ENCODE data around the gene TTC28. TPM values are rescaled to one million over a fixed set of nuclear protein-coding genes. Genes with fewer than 3 reads are reported as not detected.

The TTC28 gene
- total and polyA plus RNA-seq, 2 donors (not counting 1 experiment from before 2014, with no cell fraction given): 8.2 to 31.4 TPM

DNA sequence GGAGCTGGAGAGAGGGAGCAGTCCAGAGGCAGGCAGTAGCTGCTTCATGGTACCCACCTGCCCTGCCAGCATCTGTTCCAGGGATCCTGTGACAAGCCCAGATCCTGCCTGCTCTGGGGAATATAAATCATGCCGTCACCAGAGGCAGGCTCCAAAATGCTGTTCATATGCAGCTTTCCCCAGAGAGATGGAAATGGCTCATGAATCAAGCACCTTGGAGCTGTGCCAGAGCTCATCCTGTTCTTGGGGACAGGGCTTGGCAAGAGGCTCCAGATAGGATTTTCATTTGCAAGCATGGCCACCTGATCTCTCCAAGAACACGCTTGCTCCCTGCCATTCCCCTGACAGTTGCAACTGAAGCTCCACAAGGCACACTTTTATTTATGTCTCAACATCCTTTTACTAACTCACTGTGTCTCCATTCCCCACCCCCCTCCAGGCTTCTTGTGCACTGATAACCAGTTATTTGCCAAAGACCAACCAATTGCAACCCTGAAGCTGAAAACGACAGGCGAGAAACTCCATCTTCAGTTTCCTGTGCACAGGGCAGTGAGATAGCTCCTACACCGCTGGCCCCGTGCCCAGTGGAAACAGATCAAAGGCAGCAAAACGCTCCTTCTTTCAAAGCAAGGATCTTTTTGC, 644.8 kb downstream of the TTC28 start:
- no peak overlapping the region for H3K4me3 ChIP-seq (replicated peaks in 1 of 4; ENCODE audit: control extremely low read depth in 1 of 4, insufficient read depth in 1 of 4, low read depth in 3 of 4, low read length in 4 of 4)
- no peak overlapping the region for H3K27ac ChIP-seq (ENCODE audit: insufficient read depth, low read length)
- H2AFZ ChIP-seq (ENCODE audit: low read length): no peak overlapping the region
- no peaks in the 10 kb centered on the region for H4K20me1 ChIP-seq (ENCODE audit: control insufficient read depth, extremely low read depth, insufficient read depth, low read length)
- no peak overlapping the region for H3K4me2 ChIP-seq (ENCODE audit: extremely low read depth, insufficient read depth, low read length)
- H3K27me3 ChIP-seq (ENCODE audit: control insufficient read depth, insufficient read depth, low read length): no peaks in the 10 kb centered on the region
- no peaks in the 10 kb centered on the region for H3K79me2 ChIP-seq (ENCODE audit: control insufficient read depth, insufficient read depth, low read length)
- H3K36me3 ChIP-seq (ENCODE audit: control insufficient read depth, insufficient read depth, low read length): no peaks in the 10 kb centered on the region
- TF ChIP-seq, protein P1, sequence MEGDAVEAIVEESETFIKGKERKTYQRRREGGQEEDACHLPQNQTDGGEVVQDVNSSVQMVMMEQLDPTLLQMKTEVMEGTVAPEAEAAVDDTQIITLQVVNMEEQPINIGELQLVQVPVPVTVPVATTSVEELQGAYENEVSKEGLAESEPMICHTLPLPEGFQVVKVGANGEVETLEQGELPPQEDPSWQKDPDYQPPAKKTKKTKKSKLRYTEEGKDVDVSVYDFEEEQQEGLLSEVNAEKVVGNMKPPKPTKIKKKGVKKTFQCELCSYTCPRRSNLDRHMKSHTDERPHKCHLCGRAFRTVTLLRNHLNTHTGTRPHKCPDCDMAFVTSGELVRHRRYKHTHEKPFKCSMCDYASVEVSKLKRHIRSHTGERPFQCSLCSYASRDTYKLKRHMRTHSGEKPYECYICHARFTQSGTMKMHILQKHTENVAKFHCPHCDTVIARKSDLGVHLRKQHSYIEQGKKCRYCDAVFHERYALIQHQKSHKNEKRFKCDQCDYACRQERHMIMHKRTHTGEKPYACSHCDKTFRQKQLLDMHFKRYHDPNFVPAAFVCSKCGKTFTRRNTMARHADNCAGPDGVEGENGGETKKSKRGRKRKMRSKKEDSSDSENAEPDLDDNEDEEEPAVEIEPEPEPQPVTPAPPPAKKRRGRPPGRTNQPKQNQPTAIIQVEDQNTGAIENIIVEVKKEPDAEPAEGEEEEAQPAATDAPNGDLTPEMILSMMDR (conservative IDR thresholded peaks at IDR 0.05 in 1 of 2, IDR thresholded peaks at IDR 0.05 in 1 of 2; ENCODE audit: low read depth in 1 of 2, low read length in 2 of 2): no peak
- no peak for TF ChIP-seq EZH2 (IDR thresholded peaks at IDR 0.05; ENCODE audit: low read length, missing control alignments)
- H3K9ac ChIP-seq (ENCODE audit: insufficient read depth, low read length): no peak overlapping the region
- H3K4me1 ChIP-seq (ENCODE audit: control insufficient read depth, extremely low read depth, insufficient read depth, low read length): peaks cover 11% of the 10 kb centered on the region
- DNase-seq (ENCODE audit: low read depth in 2 of 2): peak; percentile 54 to 62
- no peaks in the 10 kb centered on the region for H3K9me3 ChIP-seq (ENCODE audit: control insufficient read depth, insufficient read depth, low read depth, low read length)

DNA sequence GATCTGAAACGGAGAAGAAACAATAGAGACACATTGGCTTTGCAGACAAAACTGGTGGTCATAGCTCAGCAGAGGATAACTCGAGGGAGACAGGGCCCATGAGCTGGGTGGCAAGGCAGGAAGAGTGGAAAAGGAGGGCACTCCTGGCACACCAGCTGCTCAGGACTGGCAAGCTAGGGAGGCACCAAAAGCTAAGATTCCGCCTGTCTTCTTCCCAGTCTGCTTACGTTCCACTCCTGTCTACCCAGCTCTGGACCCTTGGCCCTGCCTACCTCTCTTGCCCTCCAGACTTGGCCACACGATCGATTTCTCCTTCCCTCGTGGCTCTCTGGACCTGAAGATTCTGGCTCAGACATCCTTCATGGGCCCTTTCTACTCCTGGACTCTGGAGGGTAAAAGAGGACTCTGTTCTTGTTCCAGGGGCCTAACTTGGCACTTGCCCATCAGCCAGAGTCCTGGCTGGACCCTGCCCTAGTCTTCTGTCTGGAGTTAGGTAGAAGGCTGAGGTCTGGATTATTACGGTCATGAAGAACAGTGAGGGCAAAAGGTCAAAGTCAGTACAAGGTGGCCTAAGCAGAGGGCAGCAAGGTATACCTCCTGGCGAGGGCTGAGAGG, 645.4 kb downstream of the TTC28 start:
- Histone ChIP-seq H3K27me3 (ENCODE audit: control insufficient read depth, insufficient read depth, low read length) (no peaks in the 10 kb centered on the region), H3K4me1 (ENCODE audit: control insufficient read depth, extremely low read depth, insufficient read depth, low read length) (peaks cover 14% of the 10 kb centered on the region), H3K4me2 (ENCODE audit: extremely low read depth, insufficient read depth, low read length) (no peak overlapping the region), H3K4me3 (replicated peaks in 1 of 4; ENCODE audit: control extremely low read depth in 1 of 4, insufficient read depth in 1 of 4, low read depth in 3 of 4, low read length in 4 of 4) (no peak overlapping the region), H3K27ac (ENCODE audit: insufficient read depth, low read length) (no peak overlapping the region), H3K9me3 (ENCODE audit: control insufficient read depth, insufficient read depth, low read depth, low read length) (no peaks in the 10 kb centered on the region), H3K9ac (ENCODE audit: insufficient read depth, low read length) (no peak overlapping the region), H3K36me3 (ENCODE audit: control insufficient read depth, insufficient read depth, low read length) (no peaks in the 10 kb centered on the region), H2AFZ (ENCODE audit: low read length) (no peak overlapping the region), H3K79me2 (ENCODE audit: control insufficient read depth, insufficient read depth, low read length) (no peaks in the 10 kb centered on the region), H4K20me1 (ENCODE audit: control insufficient read depth, extremely low read depth, insufficient read depth, low read length) (no peaks in the 10 kb centered on the region)
- no peak for DNase-seq (ENCODE audit: low read depth in 2 of 2)
- TF ChIP-seq, protein P1 (conservative IDR thresholded peaks at IDR 0.05 in 1 of 2, IDR thresholded peaks at IDR 0.05 in 1 of 2; ENCODE audit: low read depth in 1 of 2, low read length in 2 of 2): no peak

DNA sequence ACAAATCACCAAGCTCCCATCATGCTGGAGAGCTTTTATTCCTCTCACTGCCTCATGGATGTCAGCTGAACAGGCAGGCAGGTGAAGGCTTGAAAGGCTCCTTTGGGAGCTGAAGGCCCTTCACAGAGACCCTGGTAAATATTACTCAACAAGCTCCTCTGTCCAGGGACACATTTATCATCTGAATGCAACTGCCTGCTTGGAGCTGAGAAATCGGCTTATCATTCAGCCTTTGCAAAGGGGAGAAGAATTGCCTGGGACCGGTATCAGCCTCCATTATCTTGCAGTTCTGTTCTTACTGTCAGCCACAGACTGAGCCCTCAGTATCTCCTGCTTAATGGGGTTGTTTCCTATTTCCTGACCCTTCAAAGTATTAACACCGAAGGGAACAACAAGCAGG, 646.8 kb downstream of the TTC28 start:
- Histone ChIP-seq H3K27ac (ENCODE audit: insufficient read depth, low read length) (no peak overlapping the region), H3K79me2 (ENCODE audit: control insufficient read depth, insufficient read depth, low read length) (no peaks in the 10 kb centered on the region), H3K9me3 (ENCODE audit: control insufficient read depth, insufficient read depth, low read depth, low read length) (no peaks in the 10 kb centered on the region), H3K4me2 (ENCODE audit: extremely low read depth, insufficient read depth, low read length) (no peak overlapping the region), H3K36me3 (ENCODE audit: control insufficient read depth, insufficient read depth, low read length) (no peaks in the 10 kb centered on the region), H3K4me3 (replicated peaks in 1 of 4; ENCODE audit: control extremely low read depth in 1 of 4, insufficient read depth in 1 of 4, low read depth in 3 of 4, low read length in 4 of 4) (no peak overlapping the region), H3K27me3 (ENCODE audit: control insufficient read depth, insufficient read depth, low read length) (no peaks in the 10 kb centered on the region), H3K9ac (ENCODE audit: insufficient read depth, low read length) (no peak overlapping the region), H2AFZ (ENCODE audit: low read length) (no peak overlapping the region), H4K20me1 (ENCODE audit: control insufficient read depth, extremely low read depth, insufficient read depth, low read length) (no peaks in the 10 kb centered on the region), H3K4me1 (ENCODE audit: control insufficient read depth, extremely low read depth, insufficient read depth, low read length) (peaks cover 17% of the 10 kb centered on the region)
- DNase-seq (ENCODE audit: low read depth in 2 of 2): no peak
- TF ChIP-seq, protein P1 (conservative IDR thresholded peaks at IDR 0.05 in 1 of 2, IDR thresholded peaks at IDR 0.05 in 1 of 2; ENCODE audit: low read depth in 1 of 2, low read length in 2 of 2): no peak
- no peak for TF ChIP-seq EZH2 (IDR thresholded peaks at IDR 0.05; ENCODE audit: low read length, missing control alignments)
